NCI-H1092 treated with DMSO at 0.1 percent for 48 hours (cell line): Measurements from ENCODE around the gene SACS.

Experiments used
- DNase-seq: peaks from one replicate; lab custom pipeline; 2025; lab: John Stamatoyannopoulos, UW

The SACS gene

GRCh38 chr13:23433171-23434153, at the start of gene SACS:
Gene SACS, minus strand, starts transcription at chr13:23433702. Its CDS starts 22,463 bp downstream, at chr13:23411239.
- DNase-seq, result peak; percentile 81

GRCh38 chr13:23480324-23480723, 46.8 kb upstream of the SACS start:
- DNase-seq, result no peak

GRCh38 chr13:23477101-23477500, 43.6 kb upstream of the SACS start:
- no peak for DNase-seq

GRCh38 chr13:23473221-23473620, 39.7 kb upstream of the SACS start:
- DNase-seq, result no peak

GRCh38 chr13:23472189-23472588, 38.7 kb upstream of the SACS start:
- DNase-seq, result no peak

GRCh38 chr13:23470790-23471614, 37.5 kb upstream of the SACS start:
- DNase-seq, result no peak

- DNase-seq, result no peak
Measured at GRCh38 chr13:23469951-23470421, 36.5 kb upstream of the SACS start.

GRCh38 chr13:23468811-23469210, 35.3 kb upstream of the SACS start:
- no peak for DNase-seq

GRCh38 chr13:23467932-23468278, 34.4 kb upstream of the SACS start:
- no peak for DNase-seq

GRCh38 chr13:23467048-23467931, 33.8 kb upstream of the SACS start:
- no peak for DNase-seq

GRCh38 chr13:23466144-23467002, 32.9 kb upstream of the SACS start:
- DNase-seq, result peak; percentile 91

GRCh38 chr13:23463661-23464060, 30.2 kb upstream of the SACS start:
- DNase-seq, result no peak

- no peak for DNase-seq
Measured at GRCh38 chr13:23462815-23463559, 29.5 kb upstream of the SACS start.

- no peak for DNase-seq
Measured at GRCh38 chr13:23461544-23461943, 28.0 kb upstream of the SACS start.

GRCh38 chr13:23460921-23461320, 27.4 kb upstream of the SACS start:
- DNase-seq, result no peak

- DNase-seq, result no peak
Measured at GRCh38 chr13:23460309-23460708, 26.8 kb upstream of the SACS start.

GRCh38 chr13:23458989-23459388, 25.5 kb upstream of the SACS start:
- no peak for DNase-seq

GRCh38 chr13:23456437-23457210, 23.1 kb upstream of the SACS start:
- no peak for DNase-seq
